ENCODE data around the gene CCR7.

CCR7 gene

DNA sequence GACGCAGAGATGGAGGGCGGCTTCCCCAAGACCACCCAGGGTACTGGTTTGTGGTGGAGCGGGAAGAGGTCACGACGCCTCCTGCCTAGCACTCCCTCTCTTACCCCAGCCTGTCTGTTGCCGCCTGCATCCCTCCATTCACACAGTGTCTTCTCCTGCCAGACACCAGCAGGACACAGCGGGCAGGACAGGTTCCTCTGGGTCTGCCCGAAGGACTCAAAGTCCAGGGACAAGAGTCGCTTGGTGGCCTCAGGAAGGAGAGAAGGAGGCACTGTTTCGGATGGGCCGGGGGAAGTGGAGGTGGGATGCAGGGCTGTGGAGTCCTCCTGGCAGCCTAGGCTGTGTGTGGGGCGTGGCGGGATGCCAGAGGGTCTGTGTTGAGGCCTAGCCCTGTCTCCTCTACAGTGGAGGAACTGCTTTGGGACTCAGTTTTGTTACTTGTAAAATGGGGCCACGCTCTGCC, 44.2 kb downstream of the CCR7 start:
- Histone ChIP-seq H3K4me3 (ENCODE audit: low read length) (no peak overlapping the region), H3K79me1 (ENCODE audit: low read length) (no peaks in the 10 kb centered on the region), H2AK5ac (ENCODE audit: low read length) (no peak overlapping the region), H3K27ac (ENCODE audit: low read depth, low read length) (no peak overlapping the region), H3K18ac (ENCODE audit: low read length) (no peak overlapping the region), H3K23ac (ENCODE audit: low read length) (no peak overlapping the region), H2BK5ac (ENCODE audit: low read length) (no peak overlapping the region), H3K4me1 (ENCODE audit: control insufficient read depth, low read depth, low read length) (peaks cover 12% of the 10 kb centered on the region), H2BK120ac (ENCODE audit: low read depth, low read length) (no peak overlapping the region), H3K9ac (ENCODE audit: low read length) (no peak overlapping the region), H3K36me3 (ENCODE audit: control insufficient read depth, insufficient read depth, low read length) (no peaks in the 10 kb centered on the region), H3K56ac (ENCODE audit: low read length) (peak overlapping the region; percentile 1), H3K79me2 (ENCODE audit: control insufficient read depth, insufficient read depth, low read length) (no peaks in the 10 kb centered on the region), H2BK15ac (replicated peaks; ENCODE audit: low read depth) (no peak overlapping the region), H4K8ac (ENCODE audit: low read depth, low read length) (no peak overlapping the region), H3K4ac (ENCODE audit: low read depth, low read length) (no peak overlapping the region), H3K4me2 (ENCODE audit: low read length) (no peak overlapping the region), H3K27me3 (ENCODE audit: insufficient read depth, low read length, poor library complexity) (no peaks in the 10 kb centered on the region), H4K5ac (ENCODE audit: low read length) (no peak overlapping the region)
- no CpG with 5 or more reads among the region's 14 CpGs for WGBS (ENCODE audit: extremely low coverage, insufficient coverage, low lambda C conversion rate)
- no peak for DNase-seq

DNA sequence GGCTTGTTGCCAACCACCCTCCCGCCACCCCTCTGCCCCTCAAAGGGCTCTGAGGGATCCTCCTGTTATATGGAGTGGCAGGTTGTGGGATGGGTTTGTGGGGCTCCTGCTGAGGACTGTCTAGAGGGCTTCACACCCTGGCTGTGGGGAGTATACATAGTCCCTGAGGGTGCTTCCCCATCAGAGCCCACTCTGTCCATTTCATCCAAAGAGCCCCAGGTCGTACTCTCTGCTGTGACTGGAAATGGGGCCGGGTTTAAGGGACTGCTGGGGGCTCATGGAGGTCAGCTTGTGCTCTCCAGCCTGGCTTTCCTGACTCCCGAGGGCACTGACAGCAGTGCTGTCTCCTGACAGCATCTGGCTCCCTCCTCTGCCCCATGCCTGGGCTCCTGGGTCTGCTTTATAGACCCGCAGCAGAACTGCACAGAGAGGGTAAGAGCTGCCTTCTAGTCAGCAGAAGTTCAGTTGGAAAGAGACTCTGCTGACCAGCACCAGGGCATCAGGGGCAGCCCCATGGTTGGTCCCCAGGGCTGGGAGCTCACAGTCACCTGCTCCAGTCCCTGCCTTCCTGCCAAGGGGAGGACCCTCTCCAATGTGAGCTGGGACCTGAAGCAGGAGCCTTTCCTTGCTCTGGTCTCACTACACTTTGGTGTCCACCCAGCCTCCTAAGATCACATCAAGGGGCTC, 46.0 kb downstream of the CCR7 start:
- Histone ChIP-seq H3K79me2 (ENCODE audit: control insufficient read depth, insufficient read depth, low read length) (no peaks in the 10 kb centered on the region), H2BK120ac (ENCODE audit: low read depth, low read length) (peak overlapping the region; percentile 33), H4K5ac (ENCODE audit: low read length) (no peak overlapping the region), H3K36me3 (ENCODE audit: control insufficient read depth, insufficient read depth, low read length) (no peaks in the 10 kb centered on the region), H4K8ac (ENCODE audit: low read depth, low read length) (no peak overlapping the region), H3K9ac (ENCODE audit: low read length) (no peak overlapping the region), H2AK5ac (ENCODE audit: low read length) (peak overlapping the region; percentile 46), H3K4me3 (ENCODE audit: low read length) (no peak overlapping the region), H3K27ac (ENCODE audit: low read depth, low read length) (no peak overlapping the region), H3K79me1 (ENCODE audit: low read length) (no peaks in the 10 kb centered on the region), H3K4me2 (ENCODE audit: low read length) (no peak overlapping the region), H3K56ac (ENCODE audit: low read length) (peak overlapping the region; percentile 38), H3K18ac (ENCODE audit: low read length) (peak overlapping the region; percentile 12), H3K4me1 (ENCODE audit: control insufficient read depth, low read depth, low read length) (peaks cover 18% of the 10 kb centered on the region), H3K4ac (ENCODE audit: low read depth, low read length) (peak overlapping the region; percentile 65), H2BK15ac (replicated peaks; ENCODE audit: low read depth) (no peak overlapping the region), H3K23ac (ENCODE audit: low read length) (peak overlapping the region; percentile 59), H3K27me3 (ENCODE audit: insufficient read depth, low read length, poor library complexity) (no peaks in the 10 kb centered on the region), H2BK5ac (ENCODE audit: low read length) (peak overlapping the region; percentile 28)
- DNase-seq, result no peak
- no CpG with 5 or more reads among the region's 5 CpGs for WGBS (ENCODE audit: extremely low coverage, insufficient coverage, low lambda C conversion rate)

DNA sequence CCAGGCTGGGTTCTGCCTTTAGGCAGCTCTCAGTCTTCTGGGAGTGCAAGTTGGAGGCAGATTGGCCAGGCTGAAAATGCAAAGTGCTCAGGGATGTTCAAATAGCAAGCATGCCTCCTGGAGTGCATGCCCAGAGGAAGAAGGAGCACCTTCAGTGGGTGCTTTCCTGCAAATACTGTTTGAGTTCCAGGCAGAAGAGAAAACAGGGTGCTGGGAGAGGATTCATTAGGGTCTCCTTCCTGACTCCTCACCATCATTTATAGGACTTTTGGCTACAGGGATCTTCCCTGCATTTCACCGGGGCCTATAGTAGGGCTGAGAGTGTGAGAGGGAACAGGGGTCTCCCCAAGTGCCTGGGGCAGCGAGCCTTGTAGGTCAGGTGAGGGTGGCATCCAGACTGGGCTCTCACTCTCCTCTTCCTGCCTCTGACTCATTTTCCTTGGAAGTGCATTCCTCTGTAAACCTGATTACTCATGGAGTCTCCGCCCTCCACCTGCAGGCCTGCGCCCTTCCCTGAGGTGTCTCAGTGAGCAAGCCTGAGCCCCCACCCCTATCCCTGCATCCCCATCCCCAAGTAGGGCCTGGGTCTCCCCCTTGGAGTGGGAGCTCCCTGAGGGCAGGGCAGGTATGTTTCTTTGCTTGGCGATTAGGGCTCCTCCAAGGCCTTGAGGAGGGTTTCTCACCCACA, 46.7 kb downstream of the CCR7 start:
- H3K56ac ChIP-seq (ENCODE audit: low read length), result peak overlapping the region; percentile 71
- H3K79me2 ChIP-seq (ENCODE audit: control insufficient read depth, insufficient read depth, low read length), result no peaks in the 10 kb centered on the region
- H2AK5ac ChIP-seq (ENCODE audit: low read length), result peak overlapping the region; percentile 65
- H2BK15ac ChIP-seq (replicated peaks; ENCODE audit: low read depth), result no peak overlapping the region
- no peak overlapping the region for H3K4me2 ChIP-seq (ENCODE audit: low read length)
- no peak overlapping the region for H3K23ac ChIP-seq (ENCODE audit: low read length)
- no peak overlapping the region for H4K8ac ChIP-seq (ENCODE audit: low read depth, low read length)
- H3K27me3 ChIP-seq (ENCODE audit: insufficient read depth, low read length, poor library complexity), result no peaks in the 10 kb centered on the region
- no peak overlapping the region for H2BK120ac ChIP-seq (ENCODE audit: low read depth, low read length)
- no peaks in the 10 kb centered on the region for H3K36me3 ChIP-seq (ENCODE audit: control insufficient read depth, insufficient read depth, low read length)
- peaks cover 18% of the 10 kb centered on the region for H3K4me1 ChIP-seq (ENCODE audit: control insufficient read depth, low read depth, low read length)
- H3K9ac ChIP-seq (ENCODE audit: low read length), result no peak overlapping the region
- H3K4ac ChIP-seq (ENCODE audit: low read depth, low read length), result peak overlapping the region; percentile 2
- H3K79me1 ChIP-seq (ENCODE audit: low read length), result no peaks in the 10 kb centered on the region
- no peak overlapping the region for H4K5ac ChIP-seq (ENCODE audit: low read length)
- no peak overlapping the region for H3K4me3 ChIP-seq (ENCODE audit: low read length)
- H3K18ac ChIP-seq (ENCODE audit: low read length), result peak overlapping the region; percentile 41
- peak overlapping the region; percentile 15 for H3K27ac ChIP-seq (ENCODE audit: low read depth, low read length)
- H2BK5ac ChIP-seq (ENCODE audit: low read length), result no peak overlapping the region
- no CpG with 5 or more reads among the region's 5 CpGs for WGBS (ENCODE audit: extremely low coverage, insufficient coverage, low lambda C conversion rate)
- DNase-seq, result peak; percentile 91

DNA sequence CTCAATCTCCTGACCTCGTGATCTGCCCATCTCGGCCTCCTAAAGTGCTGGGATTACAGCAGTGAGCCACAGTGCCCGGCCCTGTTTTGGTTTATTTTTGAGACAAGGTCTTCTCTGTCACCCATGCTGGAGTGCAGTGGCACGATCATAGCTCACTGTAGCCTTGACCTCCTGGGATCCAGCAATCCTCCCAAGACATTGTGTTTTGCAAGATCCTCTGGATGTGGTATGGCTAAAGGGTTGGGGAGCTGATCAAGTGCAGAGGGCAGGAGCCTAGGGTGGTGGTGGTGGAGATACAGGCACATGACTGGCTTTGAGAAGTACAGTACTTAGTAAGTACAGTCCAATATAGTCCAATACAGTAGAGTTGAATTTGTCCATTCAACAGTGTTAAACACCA, 47.3 kb downstream of the CCR7 start:
- no CpG with 5 or more reads among the region's 4 CpGs for WGBS (ENCODE audit: extremely low coverage, insufficient coverage, low lambda C conversion rate)
- Histone ChIP-seq H3K4ac (ENCODE audit: low read depth, low read length) (peak overlapping the region; percentile 44), H3K36me3 (ENCODE audit: control insufficient read depth, insufficient read depth, low read length) (no peaks in the 10 kb centered on the region), H3K4me2 (ENCODE audit: low read length) (no peak overlapping the region), H3K79me1 (ENCODE audit: low read length) (no peaks in the 10 kb centered on the region), H3K27me3 (ENCODE audit: insufficient read depth, low read length, poor library complexity) (no peaks in the 10 kb centered on the region), H3K9ac (ENCODE audit: low read length) (no peak overlapping the region), H2AK5ac (ENCODE audit: low read length) (peak overlapping the region; percentile 96), H3K27ac (ENCODE audit: low read depth, low read length) (no peak overlapping the region), H3K23ac (ENCODE audit: low read length) (no peak overlapping the region), H3K56ac (ENCODE audit: low read length) (peak overlapping the region; percentile 71), H4K5ac (ENCODE audit: low read length) (no peak overlapping the region), H3K4me1 (ENCODE audit: control insufficient read depth, low read depth, low read length) (peaks cover 18% of the 10 kb centered on the region), H3K79me2 (ENCODE audit: control insufficient read depth, insufficient read depth, low read length) (no peaks in the 10 kb centered on the region), H3K4me3 (ENCODE audit: low read length) (no peak overlapping the region), H2BK15ac (replicated peaks; ENCODE audit: low read depth) (no peak overlapping the region), H3K18ac (ENCODE audit: low read length) (peak overlapping the region; percentile 41), H2BK120ac (ENCODE audit: low read depth, low read length) (no peak overlapping the region), H2BK5ac (ENCODE audit: low read length) (peak overlapping the region; percentile 87), H4K8ac (ENCODE audit: low read depth, low read length) (no peak overlapping the region)
- no peak for DNase-seq

DNA sequence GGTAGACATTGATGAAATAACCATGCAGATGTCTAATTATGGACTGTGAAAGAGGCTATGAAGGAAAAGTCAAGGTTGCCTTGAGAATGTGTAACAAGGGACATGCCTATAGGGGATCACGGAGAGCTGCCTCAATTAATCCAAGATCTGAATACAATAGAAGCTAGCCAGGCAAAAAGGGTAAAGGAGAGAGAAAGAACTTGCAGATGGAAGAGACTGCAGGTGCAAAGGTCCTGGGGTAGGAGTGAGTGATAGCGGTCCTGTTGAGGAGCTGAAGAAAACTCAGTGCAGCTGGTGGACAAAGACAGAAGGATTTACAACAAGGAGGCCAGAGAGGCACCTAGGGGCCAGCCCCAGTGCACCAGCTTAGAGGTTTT, 48.0 kb downstream of the CCR7 start:
- Histone ChIP-seq H2BK5ac (ENCODE audit: low read length) (peak overlapping the region; percentile 58), H3K79me2 (ENCODE audit: control insufficient read depth, insufficient read depth, low read length) (no peaks in the 10 kb centered on the region), H4K5ac (ENCODE audit: low read length) (no peak overlapping the region), H3K18ac (ENCODE audit: low read length) (peak overlapping the region; percentile 35), H3K9ac (ENCODE audit: low read length) (no peak overlapping the region), H2BK15ac (replicated peaks; ENCODE audit: low read depth) (no peak overlapping the region), H3K4me1 (ENCODE audit: control insufficient read depth, low read depth, low read length) (peaks cover 18% of the 10 kb centered on the region), H3K27me3 (ENCODE audit: insufficient read depth, low read length, poor library complexity) (no peaks in the 10 kb centered on the region), H3K79me1 (ENCODE audit: low read length) (no peaks in the 10 kb centered on the region), H3K27ac (ENCODE audit: low read depth, low read length) (peak overlapping the region; percentile 61), H2AK5ac (ENCODE audit: low read length) (no peak overlapping the region), H3K23ac (ENCODE audit: low read length) (no peak overlapping the region), H4K8ac (ENCODE audit: low read depth, low read length) (no peak overlapping the region), H3K56ac (ENCODE audit: low read length) (peak overlapping the region; percentile 34), H3K4me3 (ENCODE audit: low read length) (no peak overlapping the region), H2BK120ac (ENCODE audit: low read depth, low read length) (no peak overlapping the region), H3K4ac (ENCODE audit: low read depth, low read length) (no peak overlapping the region), H3K36me3 (ENCODE audit: control insufficient read depth, insufficient read depth, low read length) (no peaks in the 10 kb centered on the region), H3K4me2 (ENCODE audit: low read length) (no peak overlapping the region)
- peak; percentile 71 for DNase-seq
- no CpG with 5 or more reads among the region's 2 CpGs for WGBS (ENCODE audit: extremely low coverage, insufficient coverage, low lambda C conversion rate)
